HG02759 (cell line): ENCODE measurements around the gene TMC7.

Source experiments
- ATAC-seq: cut with Tn5 transposase; IDR thresholded peaks from one replicate; pipeline ENCODE4 v1.9.1; 2021; ENCODE audit warnings: mild to moderate bottlenecking, moderate library complexity; ENCODE audit not compliant: unreplicated experiment

The TMC7 gene

DNA sequence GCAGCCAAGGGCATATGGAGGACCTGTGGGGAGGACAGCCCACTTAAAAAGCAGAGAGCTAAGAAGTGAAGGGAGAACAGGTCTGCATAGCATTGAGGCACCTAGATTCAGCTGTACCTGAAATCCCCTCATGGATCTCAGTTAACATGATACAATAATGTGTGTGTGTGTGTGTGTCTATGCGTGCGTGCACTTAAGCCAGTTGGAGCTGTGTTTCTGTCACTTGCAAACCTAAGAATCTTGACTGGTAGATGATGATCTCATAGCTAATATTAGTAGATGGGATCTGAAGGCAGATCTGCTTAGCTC lies 128.3 kb downstream of the TMC7 start:
- no peak for ATAC-seq
